Measurements from ENCODE around the gene NINJ2. TPM values are rescaled to one million over a fixed set of nuclear protein-coding genes. Genes with fewer than 3 reads are reported as not detected.

Gene NINJ2
- total and polyA plus RNA-seq, 8 donors, result 0.32 to 1.8 (median 0.68) TPM

GRCh38 chr12:530821-531220 is 132.4 kb downstream of the NINJ2 start:
- Histone ChIP-seq H3K9me3 (no peaks in the 10 kb centered on the region), H3K27me3 (no peaks in the 10 kb centered on the region), H3K4me3 (no peak overlapping the region), H3K36me3 (no peaks in the 10 kb centered on the region), H3K27ac (no peak overlapping the region), H3K4me1 (no peaks in the 10 kb centered on the region)
- FAIRE-seq (no peak), DNase-seq (no peak), ATAC-seq (no peak)
- intact Hi-C loops (cut with DNase I), result no loop called here
- WGBS, 2 donors, result 90 to 94% methylated on average over 6 of the region's 6 CpGs
- no peak for TF ChIP-seq CTCF (IDR thresholded peaks at IDR 0.05)

GRCh38 chr12:530308-530707 is 132.9 kb downstream of the NINJ2 start:
- Histone ChIP-seq H3K4me1 (no peaks in the 10 kb centered on the region), H3K4me3 (no peak overlapping the region), H3K27ac (no peak overlapping the region), H3K36me3 (no peaks in the 10 kb centered on the region), H3K9me3 (no peaks in the 10 kb centered on the region), H3K27me3 (no peaks in the 10 kb centered on the region)
- ATAC-seq (peak in 2 of 4 donors; percentile 41 to 57), DNase-seq (no peak), FAIRE-seq (no peak)
- TF ChIP-seq CTCF (IDR thresholded peaks at IDR 0.05), result no peak
- intact Hi-C loops (cut with DNase I), result no loop called here
- WGBS, 2 donors, result 87 to 97% methylated on average over 6 of the region's 6 CpGs

GRCh38 chr12:527729-528128 is 135.5 kb downstream of the NINJ2 start:
- H3K4me1 ChIP-seq, result no peaks in the 10 kb centered on the region
- no peak for ATAC-seq
- no peak for TF ChIP-seq CTCF (IDR thresholded peaks at IDR 0.05)
- no peak for FAIRE-seq
- no peaks in the 10 kb centered on the region for H3K9me3 ChIP-seq
- H3K36me3 ChIP-seq, result no peaks in the 10 kb centered on the region
- WGBS, 2 donors, result 80 to 88% methylated on average over 4 of the region's 4 CpGs
- no peak overlapping the region for H3K27ac ChIP-seq
- DNase-seq, result no peak
- H3K4me3 ChIP-seq, result no peak overlapping the region
- intact Hi-C loops (cut with DNase I), result no loop called here
- H3K27me3 ChIP-seq, result no peaks in the 10 kb centered on the region

- no peaks in the 10 kb centered on the region for H3K4me1 ChIP-seq
- no peak overlapping the region for H3K27ac ChIP-seq
- intact Hi-C loops (cut with DNase I), result no loop called here
- no peak for FAIRE-seq
- no peak for TF ChIP-seq CTCF (IDR thresholded peaks at IDR 0.05)
- H3K36me3 ChIP-seq, result no peaks in the 10 kb centered on the region
- no peaks in the 10 kb centered on the region for H3K27me3 ChIP-seq
- no peak overlapping the region for H3K4me3 ChIP-seq
- 74 to 86% methylated on average over 7 of the region's 7 CpGs for WGBS, 2 donors
- peak in 1 of 4 donors; percentile 28 for ATAC-seq
- DNase-seq, result no peak
- H3K9me3 ChIP-seq, result no peaks in the 10 kb centered on the region
Measured at GRCh38 chr12:527241-527640, 136.0 kb downstream of the NINJ2 start.

GRCh38 chr12:526089-526488 is 137.2 kb downstream of the NINJ2 start:
- intact Hi-C loops (cut with DNase I), result no loop called here
- Histone ChIP-seq H3K9me3 (no peaks in the 10 kb centered on the region), H3K27me3 (no peaks in the 10 kb centered on the region), H3K27ac (no peak overlapping the region), H3K4me1 (no peaks in the 10 kb centered on the region), H3K36me3 (no peaks in the 10 kb centered on the region), H3K4me3 (no peak overlapping the region)
- FAIRE-seq (no peak), ATAC-seq (no peak), DNase-seq (no peak)
- WGBS, 2 donors, result 85 to 90% methylated on average over 6 of the region's 6 CpGs
- TF ChIP-seq CTCF (IDR thresholded peaks at IDR 0.05), result no peak
